ENCODE data around the gene WASL. TPM values are rescaled to one million over a fixed set of nuclear protein-coding genes. Genes with fewer than 3 reads are reported as not detected.
A peak's percentile ranks its signal among the peaks of the same experiment; 100 is the strongest.

Gene WASL
- total RNA-seq, 1 experiment from 2014 or later: 10.7 TPM

DNA sequence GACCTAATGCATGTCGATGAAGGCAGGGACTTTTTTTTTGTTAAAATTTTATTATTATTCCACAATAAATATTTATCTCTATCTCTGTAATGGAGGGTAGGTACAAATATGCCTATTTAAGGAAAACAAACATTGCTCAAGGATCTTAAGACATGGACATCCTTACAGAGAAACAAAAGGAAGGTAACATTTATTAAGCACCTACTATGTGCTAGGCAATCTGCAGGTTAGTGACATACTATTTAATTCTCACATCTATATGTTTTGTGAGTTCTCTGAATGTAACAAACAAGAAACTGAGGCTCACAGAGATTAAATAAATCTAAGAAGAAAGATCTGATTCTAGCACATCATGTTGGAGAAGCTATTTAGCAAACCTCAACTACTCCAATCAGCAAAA, 61.1 kb downstream of the WASL start:
- H3K4me1 ChIP-seq (replicated peaks): no peaks in the 10 kb centered on the region; the same call in 1 of the 2 replicates
- H3K9me3 ChIP-seq (replicated peaks): no peaks in the 10 kb centered on the region
- no peak overlapping the region for H3K27ac ChIP-seq
- no peaks in the 10 kb centered on the region for H3K27me3 ChIP-seq (replicated peaks)
- no peak for DNase-seq (ENCODE audit: low read depth in 1 of 2, low spot score in 2 of 2)
- H3K36me3 ChIP-seq: peaks cover 40% of the 10 kb centered on the region
- H3K4me3 ChIP-seq: no peak overlapping the region

DNA sequence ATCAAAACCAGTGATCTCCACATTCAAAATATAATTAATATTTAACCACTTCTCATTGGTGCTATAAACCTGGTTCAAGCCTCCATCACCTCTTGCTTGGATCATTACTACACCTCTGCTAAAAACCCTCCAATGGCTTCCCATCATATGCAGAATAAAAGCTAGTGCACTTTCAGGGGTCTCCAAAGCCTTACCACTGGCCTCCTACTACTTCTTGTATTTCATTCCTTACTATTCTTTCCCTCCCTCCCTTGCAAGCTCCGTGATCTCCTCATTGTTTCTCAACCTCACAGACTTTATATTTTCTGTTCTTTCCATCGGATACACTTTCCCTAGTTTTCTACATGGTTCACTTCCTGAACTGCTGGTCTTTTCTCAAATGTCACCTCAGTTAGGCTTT, 61.6 kb downstream of the WASL start:
- H3K4me3 ChIP-seq: no peak overlapping the region
- DNase-seq (ENCODE audit: low read depth in 1 of 2, low spot score in 2 of 2): no peak
- H3K27me3 ChIP-seq (replicated peaks): no peaks in the 10 kb centered on the region
- H3K9me3 ChIP-seq (replicated peaks): no peaks in the 10 kb centered on the region
- H3K4me1 ChIP-seq (replicated peaks): no peaks in the 10 kb centered on the region; the same call in 1 of the 2 replicates
- peaks cover 36% of the 10 kb centered on the region for H3K36me3 ChIP-seq
- H3K27ac ChIP-seq: no peak overlapping the region

DNA sequence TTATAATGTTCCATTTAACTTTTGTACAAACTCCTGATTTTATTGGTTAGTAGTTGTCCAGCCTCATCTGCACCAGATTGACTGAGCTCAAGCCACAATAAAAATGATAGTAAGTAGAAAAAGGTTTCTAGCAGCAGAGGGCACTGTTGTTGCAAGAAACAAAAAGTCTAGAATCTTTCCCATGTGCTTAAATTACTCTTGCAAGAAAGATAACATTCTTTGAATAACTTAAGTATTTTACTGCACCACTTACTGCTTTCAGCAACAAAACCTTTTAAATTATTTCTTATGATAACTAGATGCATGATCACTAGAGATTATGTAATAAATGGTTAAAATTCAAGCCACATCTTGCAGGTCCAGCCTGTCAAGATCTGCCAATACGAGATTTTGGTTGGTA, 66.1 kb downstream of the WASL start:
- peak in 1 of 2 experiments; percentile 68 for DNase-seq (ENCODE audit: low read depth in 1 of 2, low spot score in 2 of 2)
- no peaks in the 10 kb centered on the region; the same call in 1 of the 2 replicates for H3K4me1 ChIP-seq (replicated peaks)
- no peak overlapping the region for H3K27ac ChIP-seq

DNA sequence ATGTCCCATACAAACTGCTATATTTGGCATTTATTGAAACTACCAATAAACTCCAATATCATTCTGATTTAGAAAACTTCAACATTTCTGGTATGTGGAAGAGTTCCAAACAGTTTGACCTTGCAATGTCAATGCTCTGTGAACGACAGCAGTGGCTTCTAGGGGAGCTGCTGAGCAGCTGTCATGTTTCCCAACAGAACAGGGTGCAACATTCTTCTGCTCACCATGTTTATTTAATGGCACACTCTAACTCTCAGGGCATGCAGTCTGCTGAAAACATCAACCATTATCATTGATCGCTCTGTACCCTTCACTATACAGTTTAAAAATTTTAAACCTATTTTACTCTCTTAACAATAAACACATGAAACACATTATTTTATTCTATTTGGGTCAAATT, 67.2 kb downstream of the WASL start:
- no peaks in the 10 kb centered on the region for H3K27me3 ChIP-seq (replicated peaks)
- H3K27ac ChIP-seq: no peak overlapping the region
- H3K4me1 ChIP-seq (replicated peaks): no peaks in the 10 kb centered on the region; the same call in 1 of the 2 replicates
- H3K4me3 ChIP-seq: no peak overlapping the region
- no peak for DNase-seq (ENCODE audit: low read depth in 1 of 2, low spot score in 2 of 2)
- peaks cover 8% of the 10 kb centered on the region for H3K36me3 ChIP-seq
- no peaks in the 10 kb centered on the region for H3K9me3 ChIP-seq (replicated peaks)

More for the DNA sequence above, 66.1 kb downstream of the WASL start:
- Histone ChIP-seq H3K36me3 (peaks cover 8% of the 10 kb centered on the region), H3K9me3 (replicated peaks) (no peaks in the 10 kb centered on the region), H3K27me3 (replicated peaks) (no peaks in the 10 kb centered on the region), H3K4me3 (no peak overlapping the region)

DNA sequence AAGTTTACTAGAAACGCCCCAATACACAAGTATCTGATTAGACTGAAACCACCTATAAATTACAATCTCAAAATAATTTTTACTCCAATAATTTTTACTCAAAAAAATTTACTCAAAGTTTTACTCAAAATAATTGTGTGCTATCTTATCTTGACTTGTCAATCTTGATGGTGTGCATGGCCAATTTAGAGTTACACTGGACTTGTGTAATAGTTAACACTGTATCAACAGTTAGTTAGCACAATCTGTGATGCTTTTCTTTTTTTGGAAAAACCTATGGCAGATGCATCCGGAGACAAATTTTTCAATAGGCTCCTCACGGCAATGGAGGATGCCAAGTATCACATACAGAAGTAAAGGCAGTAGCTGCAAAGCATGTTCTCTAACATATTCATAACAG, 68.2 kb downstream of the WASL start:
- Histone ChIP-seq H3K4me1 (replicated peaks) (no peaks in the 10 kb centered on the region; the same call in 1 of the 2 replicates), H3K27me3 (replicated peaks) (no peaks in the 10 kb centered on the region), H3K4me3 (no peak overlapping the region), H3K36me3 (peaks cover 8% of the 10 kb centered on the region; the same call in 1 of the 2 replicates), H3K9me3 (replicated peaks) (no peaks in the 10 kb centered on the region), H3K27ac (no peak overlapping the region)
- DNase-seq (ENCODE audit: low read depth in 1 of 2, low spot score in 2 of 2): no peak

DNA sequence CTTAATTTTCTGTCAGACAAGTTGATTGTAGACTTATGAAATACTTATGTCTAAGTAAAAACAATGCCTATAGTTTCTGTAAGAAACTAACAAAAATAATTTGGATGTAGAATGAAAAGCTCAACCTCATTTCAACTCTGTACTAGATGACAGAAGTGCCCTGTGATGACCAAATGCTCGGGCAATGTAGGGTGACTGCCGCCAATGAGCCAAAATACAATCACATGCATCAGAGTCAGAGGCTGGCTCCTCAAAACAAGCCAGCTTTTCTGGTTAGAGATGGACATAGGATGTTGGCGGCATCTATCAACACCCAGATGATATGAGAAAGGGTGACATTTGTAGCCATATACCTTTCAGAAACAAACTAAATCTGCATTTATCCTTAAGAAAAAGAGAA, 69.2 kb downstream of the WASL start:
- DNase-seq (ENCODE audit: low read depth in 1 of 2, low spot score in 2 of 2): no peak
- no peak overlapping the region for H3K4me3 ChIP-seq
- H3K27me3 ChIP-seq (replicated peaks): no peaks in the 10 kb centered on the region
- H3K4me1 ChIP-seq (replicated peaks): no peaks in the 10 kb centered on the region; the same call in 1 of the 2 replicates
- no peaks in the 10 kb centered on the region for H3K9me3 ChIP-seq (replicated peaks)
- no peak overlapping the region for H3K27ac ChIP-seq
- H3K36me3 ChIP-seq: peaks cover 6% of the 10 kb centered on the region; the same call in 1 of the 2 replicates

DNA sequence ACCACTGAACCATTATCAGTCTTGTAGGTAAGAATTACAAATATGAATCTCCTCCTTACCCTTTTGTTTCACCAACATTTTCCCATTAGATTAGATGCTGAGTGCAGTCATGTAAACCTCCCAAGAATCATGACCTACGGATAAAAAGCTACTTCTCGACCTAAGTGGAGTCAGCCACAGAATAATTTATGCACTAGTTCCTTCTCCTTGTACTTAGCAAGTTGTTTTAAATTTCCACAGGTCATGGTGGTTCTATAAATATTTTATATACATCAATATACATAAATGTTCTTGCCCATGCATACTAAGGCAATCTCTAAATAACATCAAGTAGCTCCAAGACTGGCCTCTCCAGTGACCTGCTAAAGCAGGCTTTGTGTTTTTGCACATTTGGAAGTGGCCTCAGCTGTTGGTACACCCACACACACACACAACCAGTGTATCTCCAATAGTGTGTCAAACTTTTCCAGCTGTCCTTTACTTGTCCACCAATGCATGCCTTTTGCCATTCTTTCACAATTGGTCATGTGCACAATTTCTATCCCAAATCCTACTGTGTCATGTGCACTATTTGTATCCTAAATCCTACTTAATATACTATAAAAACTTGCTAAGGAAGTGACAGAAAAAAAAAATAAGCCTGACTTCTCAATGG, 71.6 kb downstream of the WASL start:
- Histone ChIP-seq H3K27me3 (replicated peaks) (peaks cover 5% of the 10 kb centered on the region; the same call in 1 of the 2 replicates), H3K27ac (no peak overlapping the region), H3K4me3 (no peak overlapping the region), H3K9me3 (replicated peaks) (no peaks in the 10 kb centered on the region), H3K4me1 (replicated peaks) (no peaks in the 10 kb centered on the region; the same call in 1 of the 2 replicates), H3K36me3 (no peaks in the 10 kb centered on the region)
- DNase-seq (ENCODE audit: low read depth in 1 of 2, low spot score in 2 of 2): no peak

DNA sequence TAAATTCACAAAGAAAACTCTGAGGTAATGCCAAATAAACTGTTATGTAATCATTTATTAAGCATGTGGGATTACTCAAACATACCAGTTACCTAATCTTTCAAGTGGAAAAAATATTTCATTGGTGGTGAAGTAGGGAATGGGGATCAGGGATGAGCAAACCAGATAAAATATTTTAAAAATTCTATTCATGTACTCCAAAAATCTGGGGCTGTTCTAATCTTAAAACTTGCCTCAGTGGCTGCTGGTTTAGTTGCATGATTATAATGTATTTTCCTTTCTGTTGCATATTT, 73.7 kb downstream of the WASL start:
- Histone ChIP-seq H3K4me1 (replicated peaks) (no peaks in the 10 kb centered on the region; the same call in 1 of the 2 replicates), H3K27ac (no peak overlapping the region), H3K4me3 (no peak overlapping the region), H3K27me3 (replicated peaks) (peaks cover 5% of the 10 kb centered on the region; the same call in 1 of the 2 replicates), H3K36me3 (no peaks in the 10 kb centered on the region), H3K9me3 (replicated peaks) (no peaks in the 10 kb centered on the region)
- no peak for DNase-seq (ENCODE audit: low read depth in 1 of 2, low spot score in 2 of 2)

DNA sequence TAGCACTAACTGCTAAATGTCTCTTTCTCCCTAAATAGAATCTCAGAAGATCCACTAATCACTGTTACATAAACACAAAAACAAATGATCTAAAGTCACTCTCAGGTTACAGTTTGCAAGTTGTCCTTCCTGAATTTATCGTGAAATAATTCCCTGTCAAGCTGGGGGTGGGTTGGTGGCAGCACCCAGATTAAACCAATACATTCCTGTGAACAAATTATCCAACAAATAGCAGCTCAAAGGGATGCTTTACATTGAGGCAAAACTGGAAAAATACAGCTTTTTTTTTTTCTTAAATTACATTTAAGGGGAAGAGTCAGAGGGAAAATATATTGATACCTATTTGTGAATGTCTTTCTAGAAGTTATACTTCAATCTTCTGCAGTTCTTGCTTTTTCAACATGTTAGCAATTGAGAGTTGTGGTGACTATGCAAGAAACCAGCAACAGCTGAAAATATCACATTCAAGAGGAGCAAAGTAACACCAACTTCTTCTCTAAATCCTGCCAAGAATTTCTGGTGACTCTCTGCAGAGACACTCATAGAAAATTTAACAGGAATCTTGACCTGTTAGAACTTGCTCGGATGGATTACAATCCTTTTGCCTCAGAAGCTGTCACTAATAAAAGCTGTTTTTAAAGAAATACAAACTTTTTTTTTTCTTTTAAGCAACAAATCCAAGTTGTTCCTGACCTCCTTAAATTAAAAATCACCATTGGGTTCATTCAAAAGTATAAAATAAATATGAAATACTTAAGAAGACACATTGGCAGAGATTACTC, 74.2 kb downstream of the WASL start:
- peaks cover 5% of the 10 kb centered on the region; the same call in 1 of the 2 replicates for H3K27me3 ChIP-seq (replicated peaks)
- no peaks in the 10 kb centered on the region for H3K36me3 ChIP-seq
- H3K27ac ChIP-seq: no peak overlapping the region
- no peaks in the 10 kb centered on the region; the same call in 1 of the 2 replicates for H3K4me1 ChIP-seq (replicated peaks)
- H3K9me3 ChIP-seq (replicated peaks): no peaks in the 10 kb centered on the region
- DNase-seq (ENCODE audit: low read depth in 1 of 2, low spot score in 2 of 2): no peak
- H3K4me3 ChIP-seq: no peak overlapping the region

DNA sequence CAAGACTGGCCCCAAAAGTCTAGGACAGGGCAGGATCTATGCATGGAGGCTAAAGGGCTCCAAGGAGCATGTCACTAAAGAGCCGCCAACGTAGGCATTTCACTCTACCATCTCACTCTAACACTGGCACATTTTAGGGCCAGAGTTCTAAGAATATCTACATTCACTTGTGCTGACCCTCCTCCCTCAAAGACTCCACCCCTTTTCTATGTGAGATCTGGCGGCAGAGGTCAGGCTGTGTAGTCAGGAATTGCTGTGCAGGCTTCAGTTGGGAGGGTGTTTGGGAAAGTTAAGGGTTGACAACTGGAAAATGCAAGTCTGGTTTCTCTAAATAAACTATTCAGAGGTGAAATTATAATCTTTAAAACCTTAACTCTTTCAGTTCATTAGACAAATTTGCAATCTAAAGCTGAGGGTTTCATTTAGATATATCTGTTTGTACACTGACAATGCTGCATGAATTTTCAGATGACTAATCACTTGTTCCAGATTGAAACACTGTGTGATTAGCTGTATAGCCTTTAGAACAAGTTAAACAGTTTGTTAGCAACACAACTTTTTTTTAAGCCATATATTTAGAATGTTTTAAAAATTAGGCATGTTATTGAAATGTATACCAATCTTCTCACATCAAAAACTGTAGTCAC, 74.9 kb downstream of the WASL start:
- Histone ChIP-seq H3K4me1 (replicated peaks) (no peaks in the 10 kb centered on the region; the same call in 1 of the 2 replicates), H3K27ac (no peak overlapping the region)
- no peak for DNase-seq (ENCODE audit: low read depth in 1 of 2, low spot score in 2 of 2)

DNA sequence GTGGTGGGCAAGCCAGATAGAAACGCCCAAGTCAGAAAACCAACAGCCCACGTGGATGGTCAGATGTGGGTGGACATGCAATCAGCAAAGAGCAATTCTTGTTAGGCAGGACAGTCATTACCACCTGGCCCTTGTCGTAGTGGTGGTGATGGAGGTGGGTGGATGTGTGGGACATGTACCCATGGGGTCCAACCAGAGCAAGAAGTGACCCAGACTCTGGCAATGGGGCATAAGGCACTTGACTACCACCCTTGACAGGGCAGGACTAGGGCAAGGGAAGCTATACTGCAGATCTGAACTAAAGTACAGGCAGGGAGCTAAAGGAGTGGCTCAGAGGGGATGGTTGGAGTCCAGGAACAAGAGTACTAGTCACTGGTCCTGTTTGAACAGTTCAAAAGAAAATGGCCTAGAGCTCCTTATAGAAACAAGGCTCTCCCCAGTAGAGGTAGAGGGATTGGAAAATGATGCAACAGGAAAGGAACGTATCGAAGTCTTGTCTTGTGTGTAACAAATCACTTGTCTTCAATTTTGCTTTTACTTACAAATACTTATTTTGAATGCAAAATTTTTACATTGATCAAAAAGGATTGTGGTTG, 75.6 kb downstream of the WASL start:
- no peaks in the 10 kb centered on the region for H3K9me3 ChIP-seq (replicated peaks)
- H3K27me3 ChIP-seq (replicated peaks): peaks cover 7% of the 10 kb centered on the region; the same call in 1 of the 2 replicates
- no peaks in the 10 kb centered on the region for H3K36me3 ChIP-seq
- H3K4me3 ChIP-seq: no peak overlapping the region
- H3K27ac ChIP-seq: no peak overlapping the region
- no peak for DNase-seq (ENCODE audit: low read depth in 1 of 2, low spot score in 2 of 2)
- H3K4me1 ChIP-seq (replicated peaks): no peaks in the 10 kb centered on the region; the same call in 1 of the 2 replicates

More for the DNA sequence above, 74.9 kb downstream of the WASL start:
- H3K4me3 ChIP-seq: no peak overlapping the region
- H3K9me3 ChIP-seq (replicated peaks): no peaks in the 10 kb centered on the region
- H3K27me3 ChIP-seq (replicated peaks): peaks cover 5% of the 10 kb centered on the region; the same call in 1 of the 2 replicates
- H3K36me3 ChIP-seq: no peaks in the 10 kb centered on the region

DNA sequence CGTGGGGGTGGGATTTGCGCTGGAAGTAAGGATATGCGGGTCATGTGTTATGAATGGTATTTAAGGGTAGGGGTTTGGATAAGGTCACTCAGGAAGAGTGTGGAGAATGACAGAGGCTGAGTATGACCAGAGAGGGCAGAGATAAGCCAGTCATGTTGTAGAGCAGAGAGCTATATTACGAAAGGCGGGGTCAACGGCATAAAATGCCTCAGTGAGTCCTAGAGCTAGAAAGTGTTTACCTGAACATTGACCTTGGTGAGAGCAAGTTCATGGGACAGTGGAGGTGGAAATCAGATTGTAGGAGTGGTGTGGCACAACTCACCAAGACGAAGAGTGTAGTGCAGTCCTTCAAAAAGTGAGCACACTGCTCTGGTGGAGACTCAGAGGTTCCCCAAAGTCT, 79.3 kb downstream of the WASL start:
- H3K4me1 ChIP-seq (replicated peaks): no peaks in the 10 kb centered on the region; the same call in 1 of the 2 replicates
- H3K4me3 ChIP-seq: no peak overlapping the region
- no peaks in the 10 kb centered on the region for H3K9me3 ChIP-seq (replicated peaks)
- no peak overlapping the region for H3K27ac ChIP-seq
- no peaks in the 10 kb centered on the region for H3K36me3 ChIP-seq
- no peak for DNase-seq (ENCODE audit: low read depth in 1 of 2, low spot score in 2 of 2)
- H3K27me3 ChIP-seq (replicated peaks): peaks cover 7% of the 10 kb centered on the region; the same call in 1 of the 2 replicates

DNA sequence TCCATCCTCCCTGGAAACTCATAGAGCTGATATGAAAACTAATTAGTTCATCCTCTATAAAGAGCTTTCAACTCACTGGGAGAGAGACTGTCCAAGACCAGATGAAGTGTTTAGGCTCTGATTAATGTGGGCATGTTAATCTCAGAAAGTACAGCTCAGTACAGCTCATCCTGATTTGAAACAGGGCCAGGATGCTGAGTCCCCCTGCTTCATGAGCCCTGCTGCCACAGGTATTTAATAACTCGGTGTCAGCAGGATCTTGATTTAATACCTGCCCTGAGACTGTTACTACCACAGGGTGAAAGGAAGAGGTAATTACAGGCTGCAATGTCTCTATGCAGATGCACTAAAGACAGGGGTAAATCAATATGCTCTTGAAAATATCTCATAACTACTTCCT, 82.3 kb downstream of the WASL start:
- Histone ChIP-seq H3K4me3 (no peak overlapping the region), H3K27me3 (replicated peaks) (peaks cover 2% of the 10 kb centered on the region; the same call in 1 of the 2 replicates)

More for the DNA sequence above, 82.3 kb downstream of the WASL start:
- no peak overlapping the region for H3K27ac ChIP-seq
- no peaks in the 10 kb centered on the region for H3K9me3 ChIP-seq (replicated peaks)
- H3K36me3 ChIP-seq: no peaks in the 10 kb centered on the region
- no peaks in the 10 kb centered on the region for H3K4me1 ChIP-seq (replicated peaks)
- DNase-seq (ENCODE audit: low read depth in 1 of 2, low spot score in 2 of 2): no peak
